ENCODE results near the gene CAPN5.

DNA sequence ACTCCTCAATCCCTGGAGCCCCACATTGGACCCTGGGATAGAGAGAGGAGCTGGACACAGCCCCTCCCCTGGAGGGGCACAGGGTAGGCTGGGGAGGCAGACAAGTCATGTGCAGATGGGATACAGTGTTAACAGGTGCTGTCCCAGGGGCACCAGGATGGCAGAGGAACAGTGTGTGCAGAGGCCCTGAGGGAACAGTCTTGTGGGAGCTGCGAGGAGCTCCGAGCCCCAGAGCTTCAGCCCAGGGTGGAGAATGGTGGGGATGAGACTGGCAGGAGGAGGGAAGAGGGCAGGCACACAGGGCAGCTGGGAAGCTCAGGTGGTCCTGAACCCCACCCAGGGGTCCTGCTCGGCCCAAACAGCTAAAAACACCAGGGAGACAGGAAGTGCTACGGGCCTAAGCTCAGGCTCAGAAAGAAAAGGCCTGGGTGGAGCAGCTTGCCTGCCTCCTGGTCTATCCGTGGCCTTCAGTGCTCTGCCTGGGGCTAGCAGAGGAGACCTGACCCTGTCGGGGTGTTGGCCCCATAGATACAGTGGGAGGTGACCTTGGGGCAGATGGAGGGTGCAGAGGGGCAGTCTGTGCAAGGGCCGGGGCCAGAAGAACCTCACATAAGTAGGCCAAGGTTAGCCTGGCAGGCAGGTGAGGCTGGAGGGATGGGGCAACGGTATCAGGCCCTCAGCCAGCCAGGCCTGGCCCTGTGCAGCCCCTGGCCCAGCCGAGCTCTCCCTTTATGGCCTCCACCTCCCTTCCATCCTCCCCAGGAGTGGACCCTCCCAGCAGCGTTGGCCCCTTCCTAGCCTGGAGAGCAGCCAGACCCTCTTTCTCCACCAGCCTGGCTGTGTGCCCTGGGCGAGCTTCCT, 15.4 kb downstream of the CAPN5 start:
- TF ChIP-seq CTCF (conservative IDR thresholded peaks at IDR 0.05) (no peak), ZFX (IDR thresholded peaks at IDR 0.05) (no peak)
